HFFc6 (cell line): Measurements from ENCODE around the gene EXOC6B. TPM values are rescaled to one million over a fixed set of nuclear protein-coding genes. Genes with fewer than 3 reads are reported as not detected.
A peak's percentile ranks its signal among the peaks of the same experiment; 100 is the strongest.

Experiments used
- DNase-seq: peaks from one replicate; pipeline ENCODE4 v3.0.0-alpha.2; 2018
- H3K27ac Mint-ChIP-seq: 2 replicates; pipeline ENCODE4 v1.8.0; 2020; ENCODE audit warnings: mild to moderate bottlenecking, mixed read lengths
- H3K27me3 Mint-ChIP-seq: 2 replicates; pipeline ENCODE4 v1.8.0; 2021; ENCODE audit warnings: mild to moderate bottlenecking, moderate library complexity, mixed read lengths; ENCODE audit not compliant: insufficient read depth
- H3K36me3 Mint-ChIP-seq: 2 replicates; pipeline ENCODE4 v1.8.0; 2021; ENCODE audit warnings: low read depth, mixed read lengths
- H3K4me1 Mint-ChIP-seq: 2 replicates; pipeline ENCODE4 v1.8.0; 2020; ENCODE audit warnings: low read depth, mixed read lengths
- H3K4me3 Mint-ChIP-seq: 2 replicates; pipeline ENCODE4 v1.8.0; 2020; ENCODE audit warnings: mild to moderate bottlenecking, moderate library complexity, mixed read lengths
- H3K9me3 Mint-ChIP-seq: 2 replicates; pipeline ENCODE4 v1.8.0; 2020; ENCODE audit warnings: mild to moderate bottlenecking, mixed read lengths
- CTCF ChIP-seq: fragments of 200-600 bp; sonication (generic); IDR thresholded peaks from 2 replicates; pipeline ENCODE4 v1.5.0; 2021; ENCODE audit warnings: antibody characterized with exemption, mild to moderate bottlenecking
- total RNA-seq, 6 experiments: library from RNA; stranded (reverse); fragmentation: NEBNext Ultra II Directional; extraction: Animal tissue kit (Norgen Biotek cat#: 25700); gene quantifications; 2 replicates in 1 of 6; 3 replicates in 5 of 6; pipeline ENCODE4 v1.2.3, GENCODE V29; 2021

EXOC6B gene
- total RNA-seq, 6 experiments from 2014 or later: 24.8 to 33.0 (median 27.4) TPM

GRCh38 chr2:72676341-72677025 is 149.3 kb downstream of the EXOC6B start:
- H3K4me3 Mint-ChIP-seq: peak overlapping the region; percentile 48; the same call in 1 of the 2 replicates
- H3K4me1 Mint-ChIP-seq: peaks cover 32% of the 10 kb centered on the region
- H3K9me3 Mint-ChIP-seq: no peaks in the 10 kb centered on the region
- peak overlapping the region; percentile 32 for H3K27ac Mint-ChIP-seq
- no peaks in the 10 kb centered on the region for H3K27me3 Mint-ChIP-seq
- no peaks in the 10 kb centered on the region for H3K36me3 Mint-ChIP-seq
- TF ChIP-seq CTCF: no peak
- peak; percentile 11 for DNase-seq

- peaks cover 32% of the 10 kb centered on the region for H3K4me1 Mint-ChIP-seq
- no peaks in the 10 kb centered on the region for H3K27me3 Mint-ChIP-seq
- DNase-seq: no peak
- H3K9me3 Mint-ChIP-seq: no peaks in the 10 kb centered on the region
- TF ChIP-seq CTCF: no peak
- no peak overlapping the region for H3K27ac Mint-ChIP-seq
- H3K36me3 Mint-ChIP-seq: no peaks in the 10 kb centered on the region
- H3K4me3 Mint-ChIP-seq: no peak overlapping the region
Measured at GRCh38 chr2:72674982-72675915, 150.6 kb downstream of the EXOC6B start.

- TF ChIP-seq CTCF: no peak
- H3K9me3 Mint-ChIP-seq: no peaks in the 10 kb centered on the region
- no peaks in the 10 kb centered on the region for H3K27me3 Mint-ChIP-seq
- DNase-seq: no peak
- no peak overlapping the region for H3K4me3 Mint-ChIP-seq
- H3K36me3 Mint-ChIP-seq: no peaks in the 10 kb centered on the region; the same call in 1 of the 2 replicates
- no peak overlapping the region for H3K27ac Mint-ChIP-seq
- H3K4me1 Mint-ChIP-seq: peaks cover 47% of the 10 kb centered on the region
Measured at GRCh38 chr2:72673279-72673678, 152.6 kb downstream of the EXOC6B start.

GRCh38 chr2:72669121-72669520 is 156.7 kb downstream of the EXOC6B start:
- Mint-ChIP-seq H3K4me3 (peak overlapping the region; percentile 56), H3K9me3 (peaks cover 12% of the 10 kb centered on the region; the same call in 1 of the 2 replicates), H3K27me3 (no peaks in the 10 kb centered on the region; the same call in 1 of the 2 replicates), H3K4me1 (peaks cover 21% of the 10 kb centered on the region), H3K36me3 (peaks cover 21% of the 10 kb centered on the region), H3K27ac (no peak overlapping the region)
- peak; percentile 52 for DNase-seq
- TF ChIP-seq CTCF: no peak

GRCh38 chr2:72668647-72669046 is 157.2 kb downstream of the EXOC6B start:
- no peak overlapping the region for H3K4me3 Mint-ChIP-seq
- no peaks in the 10 kb centered on the region; the same call in 1 of the 2 replicates for H3K27me3 Mint-ChIP-seq
- peaks cover 21% of the 10 kb centered on the region for H3K4me1 Mint-ChIP-seq
- H3K9me3 Mint-ChIP-seq: peaks cover 12% of the 10 kb centered on the region; the same call in 1 of the 2 replicates
- TF ChIP-seq CTCF: 0 out of 2 replicates have a peak, but pooled peaks have one; percentile 18
- DNase-seq: no peak
- peaks cover 21% of the 10 kb centered on the region for H3K36me3 Mint-ChIP-seq
- no peak overlapping the region for H3K27ac Mint-ChIP-seq
